ENCODE data around the gene RBP2. TPM values are rescaled to one million over a fixed set of nuclear protein-coding genes. Genes with fewer than 3 reads are reported as not detected.

The RBP2 gene
- total and polyA plus RNA-seq, 9 of the 15 experiments (the other 6 are each of a cell fraction or from before 2014, with no cell fraction given) = not detected

DNA sequence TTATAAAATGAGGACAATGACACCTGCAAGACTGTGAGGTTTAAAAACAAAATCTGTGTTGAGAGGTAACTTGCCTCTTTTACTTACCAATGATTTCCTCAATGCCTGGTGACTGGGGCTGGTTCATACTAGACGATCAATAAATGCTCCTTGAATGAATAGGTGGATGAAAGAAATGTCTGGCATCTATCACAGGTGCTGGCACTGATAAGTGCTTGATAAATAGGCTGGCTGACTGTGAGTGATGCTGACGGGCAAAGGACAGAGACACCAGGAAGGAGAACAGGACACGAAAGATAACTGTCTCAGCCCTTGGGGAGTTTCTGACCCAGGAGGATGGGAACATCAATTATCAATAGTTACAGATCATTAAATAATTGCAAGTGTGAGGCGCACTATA lies 31.9 kb downstream of the RBP2 start:
- H3K4me3 ChIP-seq = no peak overlapping the region
- BruUV-seq (replicated peaks) = no TSS peak
- no peaks in the 10 kb centered on the region for H3K9me1 ChIP-seq (ENCODE audit: control insufficient read depth, insufficient read depth, low read length)
- no peak overlapping the region for H3K27ac ChIP-seq (ENCODE audit: extremely low read depth, low read depth, low read length)
- H3K79me2 ChIP-seq (ENCODE audit: control insufficient read depth, insufficient read depth, low read length) = no peaks in the 10 kb centered on the region
- no peaks in the 10 kb centered on the region for H3K36me3 ChIP-seq (ENCODE audit: control insufficient read depth, insufficient read depth, low read length)
- FAIRE-seq = no peak
- WGBS (ENCODE audit: insufficient coverage, low coverage, missing lambda C conversion rate) = 3% methylated on average over 4 of the region's 4 CpGs
- ATAC-seq = no peak
- in situ Hi-C loops (cut with MboI) (no loop called here), intact Hi-C loops (cut with micrococcal nuclease) (no loop called here)
- CTCF ChIA-PET (ENCODE audit: low intra/inter-chr PET ratio) = no interaction called here
- H3K9ac ChIP-seq (ENCODE audit: insufficient read depth in 1 of 2, low read depth in 2 of 2, low read length in 2 of 2) = no peak overlapping the region
- H3K27me3 ChIP-seq (ENCODE audit: control insufficient read depth in 2 of 2, insufficient read depth in 2 of 2, low read length in 2 of 2) = peaks cover 0 to 2% of the 10 kb centered on the region in 2 experiments; a peak in 4 of 5 replicates
- POLR2A ChIA-PET = no interaction called here
- H3K9me3 ChIP-seq (replicated peaks; ENCODE audit: control insufficient read depth, insufficient read depth, low read depth, low read length) = no peaks in the 10 kb centered on the region
- DNase-seq (ENCODE audit: extremely low read depth in 1 of 4, low spot score in 3 of 4) = no peak
- H3K4me2 ChIP-seq (ENCODE audit: insufficient read depth, low read length) = no peak overlapping the region
- no peaks in the 10 kb centered on the region for H3K4me1 ChIP-seq (replicated peaks in 1 of 2; ENCODE audit: control insufficient read depth in 2 of 2, insufficient read depth in 2 of 2, low read length in 2 of 2)
- 0 out of 2 replicates have a peak, but pooled peaks cover 4% of the 10 kb centered on the region for H4K20me1 ChIP-seq (replicated peaks; ENCODE audit: control insufficient read depth, insufficient read depth, low read length)
- no peak for TF ChIP-seq HLTF (IDR thresholded peaks at IDR 0.05)
- no peak for TF ChIP-seq CEBPG (CRISPR knock-in tag; IDR thresholded peaks at IDR 0.05)
- TF ChIP-seq CEBPG (tag; conservative IDR thresholded peaks at IDR 0.05 in 1 of 2, IDR thresholded peaks at IDR 0.05 in 1 of 2) = no peak
- TF ChIP-seq LARP7 (IDR thresholded peaks at IDR 0.05) = no peak
- TF ChIP-seq U2AF1 (optimal IDR thresholded peaks at IDR 0.05; ENCODE audit: low read depth, low read length) = no peak
- TF ChIP-seq, protein P1, sequence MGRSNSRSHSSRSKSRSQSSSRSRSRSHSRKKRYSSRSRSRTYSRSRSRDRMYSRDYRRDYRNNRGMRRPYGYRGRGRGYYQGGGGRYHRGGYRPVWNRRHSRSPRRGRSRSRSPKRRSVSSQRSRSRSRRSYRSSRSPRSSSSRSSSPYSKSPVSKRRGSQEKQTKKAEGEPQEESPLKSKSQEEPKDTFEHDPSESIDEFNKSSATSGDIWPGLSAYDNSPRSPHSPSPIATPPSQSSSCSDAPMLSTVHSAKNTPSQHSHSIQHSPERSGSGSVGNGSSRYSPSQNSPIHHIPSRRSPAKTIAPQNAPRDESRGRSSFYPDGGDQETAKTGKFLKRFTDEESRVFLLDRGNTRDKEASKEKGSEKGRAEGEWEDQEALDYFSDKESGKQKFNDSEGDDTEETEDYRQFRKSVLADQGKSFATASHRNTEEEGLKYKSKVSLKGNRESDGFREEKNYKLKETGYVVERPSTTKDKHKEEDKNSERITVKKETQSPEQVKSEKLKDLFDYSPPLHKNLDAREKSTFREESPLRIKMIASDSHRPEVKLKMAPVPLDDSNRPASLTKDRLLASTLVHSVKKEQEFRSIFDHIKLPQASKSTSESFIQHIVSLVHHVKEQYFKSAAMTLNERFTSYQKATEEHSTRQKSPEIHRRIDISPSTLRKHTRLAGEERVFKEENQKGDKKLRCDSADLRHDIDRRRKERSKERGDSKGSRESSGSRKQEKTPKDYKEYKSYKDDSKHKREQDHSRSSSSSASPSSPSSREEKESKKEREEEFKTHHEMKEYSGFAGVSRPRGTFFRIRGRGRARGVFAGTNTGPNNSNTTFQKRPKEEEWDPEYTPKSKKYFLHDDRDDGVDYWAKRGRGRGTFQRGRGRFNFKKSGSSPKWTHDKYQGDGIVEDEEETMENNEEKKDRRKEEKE (IDR thresholded peaks at IDR 0.05; ENCODE audit: borderline replicate concordance in 1 of 2, control insufficient read depth in 1 of 2, low read depth in 2 of 2, low read length in 1 of 2) = no peak
- no peak for TF ChIP-seq ZSCAN32 (CRISPR knock-in tag; IDR thresholded peaks at IDR 0.05)
- TF ChIP-seq BRD9 (IDR thresholded peaks at IDR 0.05; ENCODE audit: low read depth, partially characterized antibody) = no peak
- TF ChIP-seq FOXP1 (CRISPR knock-in tag; IDR thresholded peaks at IDR 0.05) = no peak
- no peak for TF ChIP-seq RBFOX2 (IDR thresholded peaks at IDR 0.05; ENCODE audit: low read depth, low read length)
- TF ChIP-seq ZNF584 (CRISPR knock-in tag; IDR thresholded peaks at IDR 0.05; ENCODE audit: low read depth) = no peak
- TF ChIP-seq, protein P2, sequence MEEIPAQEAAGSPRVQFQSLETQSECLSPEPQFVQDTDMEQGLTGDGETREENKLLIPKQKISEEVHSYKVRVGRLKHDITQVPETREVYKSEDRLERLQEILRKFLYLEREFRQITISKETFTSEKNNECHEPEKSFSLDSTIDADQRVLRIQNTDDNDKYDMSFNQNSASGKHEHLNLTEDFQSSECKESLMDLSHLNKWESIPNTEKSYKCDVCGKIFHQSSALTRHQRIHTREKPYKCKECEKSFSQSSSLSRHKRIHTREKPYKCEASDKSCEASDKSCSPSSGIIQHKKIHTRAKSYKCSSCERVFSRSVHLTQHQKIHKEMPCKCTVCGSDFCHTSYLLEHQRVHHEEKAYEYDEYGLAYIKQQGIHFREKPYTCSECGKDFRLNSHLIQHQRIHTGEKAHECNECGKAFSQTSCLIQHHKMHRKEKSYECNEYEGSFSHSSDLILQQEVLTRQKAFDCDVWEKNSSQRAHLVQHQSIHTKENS (CRISPR knock-in tag; IDR thresholded peaks at IDR 0.05) = no peak
- TF ChIP-seq TEAD1 (CRISPR knock-in tag; IDR thresholded peaks at IDR 0.05) = no peak
- TF ChIP-seq GABPB2 (CRISPR knock-in tag; conservative IDR thresholded peaks at IDR 0.05) = no peak
- H2AFZ ChIP-seq (ENCODE audit: low read depth, low read length) = no peak overlapping the region

Data from K562 (cell line).